Renal cortical epithelial cell (primary cell): Measurements from ENCODE around the gene SGSM2. TPM values are rescaled to one million over a fixed set of nuclear protein-coding genes. Genes with fewer than 3 reads are reported as not detected.

ENCODE experiments used
- DNase-seq: peaks from one replicate; pipeline ENCODE4 v3.0.0-alpha.2; 2011; ENCODE audit warnings: low read depth
- total RNA-seq: library from RNA; depleted of rRNA; stranded (reverse); fragments of >200 nt; gene quantifications from 2 replicates; pipeline ENCODE4 v1.2.3, GENCODE V29; 2014

The SGSM2 gene
- total RNA-seq, 1 donor from 2014 or later: 55.1 TPM

DNA sequence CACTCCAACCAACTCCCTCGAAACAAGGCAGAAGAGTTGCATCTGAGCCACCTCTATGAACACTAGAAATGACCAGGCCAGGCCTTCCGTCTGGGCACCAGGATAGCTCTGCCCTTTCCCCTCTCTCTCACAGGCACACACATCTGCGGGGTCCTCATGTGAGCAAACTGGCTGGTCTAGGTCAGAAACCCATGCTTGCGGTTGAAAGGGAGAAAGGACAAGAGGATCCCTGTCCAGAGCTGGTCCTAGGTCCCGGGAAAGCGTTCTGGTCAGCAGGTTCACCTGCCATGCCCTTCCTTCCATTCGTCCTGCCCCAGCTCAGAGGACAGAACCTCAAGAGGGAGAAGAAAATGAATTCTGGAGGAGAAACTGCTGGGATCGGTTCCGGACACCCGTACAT lies 60.9 kb downstream of the SGSM2 start:
- no peak for DNase-seq

DNA sequence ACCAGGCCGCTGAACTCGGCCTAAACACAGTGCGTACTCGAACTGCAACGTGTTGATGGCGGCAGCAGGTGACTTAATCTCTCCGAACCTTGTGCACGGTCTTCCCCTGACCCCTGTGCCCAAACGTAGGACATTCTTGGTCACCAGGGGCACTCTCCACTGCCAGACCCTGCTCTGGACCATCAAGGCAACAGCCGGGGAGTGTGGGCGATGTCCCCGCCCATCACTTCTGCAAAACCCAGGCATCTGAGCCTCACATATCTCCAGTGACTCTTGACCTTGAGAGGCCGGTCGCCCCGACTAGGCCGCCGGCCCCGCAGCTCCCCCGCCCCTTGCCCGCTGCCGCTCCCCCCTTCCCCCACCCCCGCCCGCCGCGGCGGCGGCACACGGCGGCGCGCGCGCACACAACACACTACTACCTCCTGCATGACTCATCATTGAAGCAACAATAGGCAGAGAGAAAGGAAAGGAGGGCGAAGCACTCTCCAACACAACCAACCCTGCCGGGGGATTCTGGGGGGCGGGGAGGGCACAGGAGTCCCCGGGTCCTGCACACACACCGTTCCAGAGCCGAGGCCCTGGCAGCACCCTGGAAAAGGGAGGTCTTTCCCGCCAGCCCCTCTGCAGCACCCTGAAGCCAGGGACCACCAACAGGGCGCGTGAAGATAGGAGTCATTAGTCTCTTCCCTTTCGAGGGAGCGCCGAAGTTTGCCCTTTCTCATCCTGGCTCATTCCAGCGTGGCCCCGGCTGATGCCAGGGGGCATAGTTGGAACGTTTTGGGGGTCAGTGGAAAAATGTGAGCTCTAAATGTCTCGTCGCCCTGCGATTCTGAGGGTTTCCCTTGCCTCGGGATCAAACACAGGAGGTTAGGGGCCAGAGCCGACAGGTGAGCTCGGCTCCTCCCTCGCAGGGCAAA lies 61.6 kb downstream of the SGSM2 start:
- DNase-seq: peak; percentile 78

DNA sequence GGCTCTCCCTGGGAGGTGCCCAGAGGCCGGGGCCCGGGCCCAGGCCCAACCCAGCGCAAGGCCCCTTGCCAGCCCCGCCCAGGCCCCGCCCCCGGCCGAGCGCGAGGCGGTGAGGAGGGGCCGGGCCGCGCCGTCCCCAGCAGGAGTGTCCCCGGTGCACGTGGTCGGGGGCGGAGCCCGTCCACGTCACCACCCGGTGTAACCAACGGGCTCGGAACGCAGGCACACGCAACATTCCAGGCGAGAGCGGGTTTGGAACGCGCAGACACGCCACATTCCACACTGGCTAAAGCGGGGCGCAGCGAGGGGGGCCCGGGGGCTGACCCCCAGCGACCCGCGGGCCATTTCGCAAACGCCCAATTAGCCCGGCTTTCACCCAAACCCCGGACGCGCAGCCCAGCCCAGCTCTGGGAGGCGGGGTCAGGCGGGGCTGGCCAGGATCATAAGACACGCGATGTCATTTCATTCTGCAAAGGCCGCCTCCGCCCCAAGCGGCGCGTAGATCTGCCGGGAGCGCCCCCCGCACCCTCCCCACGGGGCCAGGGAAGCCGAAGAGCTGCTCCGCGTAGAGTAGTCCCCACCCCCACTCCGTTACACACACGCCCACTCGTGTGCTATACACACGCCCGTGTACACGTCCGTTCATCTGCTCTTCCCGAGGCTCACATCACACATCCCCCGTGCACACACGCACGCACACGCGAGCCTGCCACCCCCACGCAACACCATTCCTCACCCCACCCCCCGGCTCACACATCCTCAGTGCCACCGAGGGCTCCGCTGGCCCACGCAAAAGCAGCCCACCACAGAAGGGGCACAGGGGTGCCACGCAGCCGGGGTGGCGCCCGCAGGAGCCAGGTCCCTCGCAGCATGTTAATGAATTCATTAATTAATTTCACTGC lies 62.5 kb downstream of the SGSM2 start:
- DNase-seq: peak; percentile 84

DNA sequence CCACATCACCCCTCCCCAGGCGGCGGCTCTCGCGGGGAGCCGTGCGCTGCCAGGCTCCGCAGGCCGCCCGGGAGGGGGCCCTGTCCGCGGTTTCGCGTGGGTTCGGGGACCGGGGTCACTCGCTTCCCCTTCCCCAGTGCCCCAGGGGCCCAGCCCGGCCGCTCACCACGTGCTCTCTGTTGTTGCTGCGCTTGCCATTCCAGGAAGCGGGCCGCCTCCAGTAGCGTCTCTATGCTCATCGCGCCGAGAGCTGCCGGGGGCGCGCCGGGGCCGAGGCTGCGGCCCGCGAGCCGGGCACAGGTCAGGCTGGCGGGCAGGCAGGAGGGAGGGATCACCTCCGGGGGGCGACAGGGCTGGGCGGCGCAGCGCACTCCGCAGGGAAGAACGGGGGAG lies 63.2 kb downstream of the SGSM2 start:
- no peak for DNase-seq

DNA sequence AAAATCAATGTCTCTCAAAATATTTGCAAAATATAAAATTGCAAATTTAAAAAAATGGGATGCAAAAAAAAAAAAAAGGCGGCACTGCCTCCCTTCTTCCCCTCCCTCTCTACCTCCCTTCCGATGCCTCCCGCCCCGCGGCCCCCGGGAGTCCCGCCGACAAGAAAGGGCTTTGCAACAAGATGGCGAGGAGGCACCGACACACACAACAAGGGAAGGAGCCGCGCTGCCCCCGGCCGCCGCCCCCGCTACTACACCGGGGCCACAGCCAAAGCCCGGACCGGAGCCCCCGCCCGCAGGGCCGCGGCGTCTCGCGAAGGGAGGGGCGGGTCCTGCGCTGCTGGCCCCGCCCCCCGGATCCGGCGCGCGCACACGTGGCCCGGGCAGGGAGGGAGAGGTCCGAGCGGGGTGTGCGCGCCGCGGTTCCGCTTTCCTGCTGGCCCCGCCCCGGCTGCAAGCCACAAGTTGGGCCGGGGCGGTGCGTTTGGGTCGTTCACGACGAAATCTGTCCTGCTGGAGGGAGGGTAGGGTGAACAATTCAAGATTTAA lies 63.6 kb downstream of the SGSM2 start, which contains the start of gene MNT:
MNT (minus strand) TSS at position 184 of the 549 bp plus-strand sequence. CDS start 348 bp downstream, outside the sequence.
- DNase-seq: peak; percentile 73

DNA sequence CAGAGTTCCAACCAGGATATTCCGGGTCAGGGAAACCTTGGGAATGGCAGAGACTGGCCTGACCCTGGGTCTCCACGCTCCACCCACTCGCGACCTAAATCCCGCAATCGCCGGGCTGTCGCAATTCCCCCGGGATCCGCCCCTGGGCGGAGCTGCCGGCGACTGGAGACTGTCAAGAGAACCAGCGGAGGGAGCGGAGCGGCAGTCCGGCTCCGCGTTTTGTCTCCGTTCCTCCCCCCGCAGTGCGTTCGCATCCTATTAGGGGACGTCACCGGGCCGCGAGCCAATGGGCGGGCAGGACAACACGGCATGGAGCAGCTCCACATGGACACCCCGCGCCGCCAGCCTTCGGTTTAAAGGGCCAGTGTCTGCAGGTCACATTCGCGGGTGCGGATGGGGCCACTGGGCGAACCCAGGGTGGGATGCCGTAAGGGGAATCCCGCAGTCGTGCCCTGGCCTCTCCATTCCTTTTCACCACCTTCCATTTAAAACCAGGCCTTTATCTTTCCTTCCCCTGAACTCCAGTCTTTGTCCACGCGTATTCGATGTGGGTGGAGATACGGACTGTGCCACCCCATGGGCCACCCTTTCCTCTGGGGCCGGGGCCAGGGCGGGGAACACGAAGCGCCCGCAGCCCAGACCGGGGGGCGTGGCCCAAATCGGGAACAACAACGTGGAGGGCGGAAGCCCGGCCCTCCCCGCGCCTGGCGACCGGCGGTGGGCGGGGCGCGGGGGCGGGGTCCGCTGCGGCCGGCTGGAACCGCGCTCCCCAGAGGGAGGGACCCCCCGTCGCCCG lies 64.3 kb downstream of the SGSM2 start:
- DNase-seq: peak; percentile 96

DNA sequence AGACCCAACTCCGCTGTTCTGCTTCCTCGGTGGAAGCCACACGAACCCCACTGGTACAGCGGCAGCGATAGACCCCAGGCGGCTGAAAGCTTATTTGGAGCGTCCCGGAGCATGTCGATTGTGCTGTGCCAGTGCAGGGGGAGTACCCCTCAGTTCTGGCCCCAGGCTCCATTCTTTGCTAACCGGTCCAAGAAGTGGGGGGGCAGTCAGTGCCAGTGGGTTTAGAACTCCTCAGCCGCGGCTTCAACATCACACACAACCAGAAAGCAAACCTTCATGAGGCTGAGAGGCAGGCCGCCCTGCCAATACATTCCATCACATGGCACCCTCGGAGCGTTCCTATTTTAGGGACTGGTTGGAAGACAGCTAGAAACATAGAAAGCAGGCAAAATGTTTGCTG lies 65.2 kb downstream of the SGSM2 start:
- DNase-seq: no peak

DNA sequence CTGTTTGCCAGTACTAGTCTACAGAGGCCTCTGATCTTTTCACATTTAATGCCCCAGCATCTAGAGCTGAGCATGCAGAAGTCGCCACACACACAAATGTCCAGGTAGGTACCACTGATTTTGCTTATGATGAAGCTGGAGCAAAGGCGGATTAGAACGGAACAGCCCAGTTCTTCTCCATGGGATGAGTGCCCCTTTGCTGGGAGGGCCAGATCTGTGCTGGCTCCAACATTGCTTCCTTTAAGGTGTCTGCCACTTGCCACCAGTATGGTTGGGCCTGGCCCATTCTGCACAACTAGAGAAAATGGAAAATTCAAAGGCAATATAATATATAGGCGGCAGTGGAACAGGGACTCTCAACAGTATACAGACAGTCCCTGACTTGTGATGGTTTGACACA lies 65.7 kb downstream of the SGSM2 start:
- no peak for DNase-seq

DNA sequence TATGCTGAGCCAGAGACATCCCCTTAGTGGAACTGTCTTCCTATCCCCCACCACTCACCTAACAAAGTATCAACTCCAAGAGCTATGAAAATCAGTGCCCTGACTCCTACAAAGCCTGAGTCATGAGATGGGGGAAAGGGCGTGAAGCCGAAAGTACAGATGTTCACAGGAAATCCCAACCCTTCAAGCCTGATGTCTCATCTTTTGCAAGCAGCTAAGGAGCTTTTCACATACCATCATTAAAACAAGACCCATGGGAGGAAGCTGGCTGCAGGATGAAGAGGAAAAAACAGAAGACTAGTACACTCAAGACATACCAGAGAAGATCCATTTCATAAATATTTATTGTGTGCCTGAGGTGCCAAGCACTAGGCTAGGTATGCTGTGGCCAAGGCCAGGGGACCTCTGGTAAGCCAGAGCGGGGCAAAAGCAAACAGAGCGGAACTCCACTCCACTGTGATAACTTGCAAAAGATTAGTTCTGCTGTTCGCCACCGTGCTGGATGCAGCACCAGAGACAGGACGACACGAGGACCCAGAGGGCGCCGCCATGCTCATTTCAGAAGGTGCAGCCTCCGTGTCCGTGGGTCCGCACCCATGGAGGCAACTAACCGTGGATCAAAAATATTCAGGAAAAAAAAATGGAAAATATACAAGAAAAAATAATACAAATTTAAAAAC lies 68.1 kb downstream of the SGSM2 start:
- DNase-seq: peak; percentile 81

DNA sequence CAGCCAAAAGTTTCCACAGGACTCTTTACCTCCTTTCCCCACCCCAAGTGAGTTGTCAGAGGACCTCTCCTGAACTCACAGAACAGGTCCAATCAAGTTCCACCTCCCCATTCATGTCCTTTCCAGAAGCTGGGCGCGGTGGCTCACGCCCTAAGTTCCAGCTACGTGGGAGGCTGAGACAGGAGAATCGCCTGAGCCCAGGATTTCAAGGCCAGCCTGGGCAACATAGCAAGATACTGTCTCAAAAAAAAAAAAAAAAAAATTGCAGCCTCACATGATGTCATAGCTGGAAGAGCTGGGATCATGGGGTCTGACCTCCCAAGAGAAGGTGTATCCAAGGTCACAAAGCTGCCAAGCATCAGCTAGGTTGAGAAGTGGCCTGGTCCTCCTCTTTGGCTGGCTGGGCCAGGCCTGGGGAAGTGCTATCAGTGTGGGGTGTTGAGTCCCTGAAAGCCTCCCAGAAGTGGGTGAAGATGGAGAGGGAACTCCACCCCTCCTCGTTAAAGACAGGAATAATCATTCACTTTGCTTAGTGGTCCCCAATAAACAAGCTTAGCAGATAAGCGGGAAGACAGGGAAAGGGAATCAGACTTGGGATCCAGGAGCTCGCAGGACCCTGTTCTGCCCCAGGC lies 69.1 kb downstream of the SGSM2 start:
- DNase-seq: no peak

DNA sequence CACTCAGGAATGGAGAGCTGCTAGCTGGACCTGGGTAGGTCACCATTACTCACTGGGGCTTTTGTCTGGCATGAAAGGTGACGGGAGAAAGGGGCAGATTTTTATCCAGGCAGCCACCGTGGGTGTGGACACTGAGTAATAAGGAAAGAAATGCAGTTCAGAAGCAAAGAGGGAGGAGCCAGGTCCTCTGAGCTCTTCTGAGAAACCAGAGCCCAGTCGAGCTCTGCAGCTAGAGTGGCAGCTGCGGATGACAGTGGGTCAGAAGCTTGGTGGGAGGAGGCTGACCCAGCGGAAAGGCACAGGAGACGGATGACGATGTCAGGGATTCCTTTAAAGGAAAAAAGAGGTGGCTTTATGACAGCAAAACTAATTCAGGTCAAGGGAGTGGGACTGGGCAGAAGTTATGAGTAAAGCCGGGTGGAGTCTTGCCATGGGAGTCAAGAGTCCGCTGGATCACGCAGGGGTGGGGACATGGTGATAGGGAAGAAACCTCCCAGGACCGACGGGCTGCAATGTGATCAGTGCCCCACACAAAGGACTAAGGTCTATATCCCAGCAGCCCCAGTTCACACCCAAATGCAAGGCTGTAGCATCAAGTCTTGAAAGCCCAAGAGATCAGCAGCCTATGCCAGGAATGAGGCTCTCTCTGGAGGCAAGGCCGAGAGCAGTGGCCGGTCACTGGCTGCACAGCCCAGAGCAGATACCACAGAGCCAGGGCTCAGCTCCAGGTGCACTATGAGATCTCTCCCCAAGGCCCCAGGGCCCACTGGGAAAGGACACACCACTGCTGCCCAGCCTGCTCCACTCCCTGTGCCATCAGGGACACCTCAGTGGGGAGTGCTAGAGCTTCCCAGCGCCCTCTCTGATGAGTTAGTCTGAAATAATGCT lies 69.8 kb downstream of the SGSM2 start:
- peak; percentile 94 for DNase-seq

DNA sequence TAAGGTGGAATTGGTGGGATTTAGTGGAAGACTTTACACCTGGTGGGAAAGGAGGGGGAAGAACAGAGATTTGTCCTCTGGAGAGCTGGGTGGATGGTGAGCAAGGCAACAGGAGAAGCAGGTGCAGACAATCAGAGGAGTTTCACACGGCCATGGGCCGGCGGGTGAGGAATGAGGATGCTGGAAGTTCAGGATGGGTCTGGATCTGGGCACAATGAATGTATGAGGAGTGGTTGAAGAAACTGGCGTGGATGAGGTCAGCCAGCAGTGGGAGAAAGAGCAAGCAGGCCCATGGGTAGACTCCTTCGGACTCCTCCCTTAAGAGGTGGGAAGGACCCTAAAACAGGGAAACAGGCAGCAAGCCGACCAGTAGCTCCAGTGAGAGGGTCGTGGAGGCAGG lies 73.7 kb downstream of the SGSM2 start:
- no peak for DNase-seq

DNA sequence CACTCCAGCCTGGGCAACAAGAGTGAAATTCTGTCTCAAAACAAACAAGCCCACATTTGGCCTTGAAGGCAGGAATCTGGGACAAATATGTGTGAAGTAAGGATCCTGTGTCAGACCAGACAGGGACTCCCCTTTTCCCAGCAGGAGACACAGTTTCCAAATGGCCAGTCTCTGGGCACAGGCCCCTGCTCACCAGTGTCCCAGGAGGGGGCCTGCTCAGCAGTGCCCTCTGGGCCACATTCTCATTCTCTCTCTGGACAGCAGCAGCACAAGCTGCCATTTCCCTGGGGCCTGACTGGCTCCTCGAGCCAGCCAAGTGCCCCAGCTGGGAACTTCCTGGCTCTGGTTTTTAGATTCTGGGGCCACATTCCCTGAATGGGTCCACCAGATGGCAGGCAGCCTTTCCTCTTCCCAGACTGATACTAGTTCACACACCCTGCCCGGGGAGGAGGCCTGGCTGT lies 75.3 kb downstream of the SGSM2 start:
- no peak for DNase-seq

DNA sequence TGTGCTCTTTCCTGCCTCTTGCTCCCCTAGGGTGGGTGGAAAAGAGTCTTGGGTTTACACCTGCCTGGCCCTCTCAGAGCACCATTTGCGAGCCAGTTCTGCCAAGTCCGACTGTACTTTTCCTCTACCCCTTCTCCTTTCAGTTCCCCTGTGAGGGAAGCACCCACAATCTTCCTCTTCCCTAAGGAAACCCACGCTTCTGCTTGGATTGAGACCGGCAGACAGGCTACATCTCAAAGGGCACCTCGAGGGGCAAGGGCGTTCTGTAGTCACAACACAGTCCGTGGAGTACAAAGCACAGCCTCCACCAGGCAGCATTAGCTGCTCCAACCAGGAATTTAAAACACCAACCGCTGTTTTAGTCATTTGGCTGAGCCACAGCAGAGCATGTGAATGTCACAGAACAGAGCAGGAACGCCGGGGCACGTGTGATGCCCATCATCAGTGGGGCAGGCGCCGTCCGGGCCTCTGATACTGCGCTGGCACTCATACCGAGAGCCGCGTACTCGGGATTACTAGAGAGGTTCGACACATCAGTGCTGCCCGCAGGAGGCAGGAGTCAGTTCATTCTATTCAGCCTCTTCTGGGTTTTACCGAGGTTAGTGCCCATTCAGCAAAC lies 77.3 kb downstream of the SGSM2 start:
- DNase-seq: no peak

DNA sequence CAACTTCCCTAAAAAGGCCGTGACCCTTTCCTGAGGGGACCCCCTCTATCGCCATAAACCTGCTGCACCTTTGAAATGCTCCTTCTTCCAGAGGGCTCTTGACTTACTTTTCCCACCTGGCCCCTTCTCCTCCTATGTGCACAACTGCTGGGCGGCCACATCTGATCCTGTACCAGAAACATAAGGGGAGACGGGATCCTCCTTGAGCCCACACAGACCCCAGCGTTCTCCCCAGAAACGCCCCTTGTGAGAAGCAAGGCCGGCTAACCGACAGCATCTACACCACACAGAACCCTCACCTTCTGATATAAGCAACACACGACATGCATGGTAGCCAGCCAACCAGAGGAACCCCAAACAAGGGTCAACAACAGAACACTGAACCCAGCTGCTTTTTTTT lies 77.8 kb downstream of the SGSM2 start:
- no peak for DNase-seq

DNA sequence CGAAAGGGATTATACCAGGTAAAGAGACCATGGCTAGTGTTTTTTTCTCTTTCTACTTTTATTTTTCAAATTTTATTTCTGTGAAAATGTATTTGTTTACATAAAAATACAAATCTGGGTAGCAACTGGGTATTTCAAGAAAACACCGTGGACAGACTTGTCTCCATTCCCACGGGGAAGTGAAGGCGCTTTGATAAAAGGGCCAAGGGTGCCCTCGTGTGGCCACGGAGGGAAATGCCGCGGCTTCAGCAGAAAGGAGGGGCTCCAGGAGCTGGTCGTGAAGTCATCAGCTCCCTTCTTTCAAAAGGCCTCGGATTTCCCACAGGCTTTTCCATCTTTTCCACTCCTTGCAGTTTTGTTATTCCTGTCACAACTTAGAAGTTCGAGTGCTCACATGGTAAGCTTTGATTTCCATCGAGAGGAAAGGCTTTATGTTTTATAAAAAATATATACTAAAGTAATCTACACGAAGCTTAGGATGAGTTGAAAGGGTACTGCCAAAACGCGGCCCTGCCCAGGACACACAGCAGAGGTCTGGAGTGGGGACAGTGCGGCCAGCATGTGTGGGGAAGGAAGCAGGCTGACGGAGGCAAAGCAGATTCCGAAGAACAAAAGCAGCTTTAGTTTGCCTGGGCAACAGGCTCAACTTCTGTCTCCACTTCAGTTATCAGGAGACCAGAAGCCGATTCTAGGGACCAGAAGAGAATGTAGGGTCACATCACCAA lies 78.9 kb downstream of the SGSM2 start:
- peak; percentile 73 for DNase-seq

DNA sequence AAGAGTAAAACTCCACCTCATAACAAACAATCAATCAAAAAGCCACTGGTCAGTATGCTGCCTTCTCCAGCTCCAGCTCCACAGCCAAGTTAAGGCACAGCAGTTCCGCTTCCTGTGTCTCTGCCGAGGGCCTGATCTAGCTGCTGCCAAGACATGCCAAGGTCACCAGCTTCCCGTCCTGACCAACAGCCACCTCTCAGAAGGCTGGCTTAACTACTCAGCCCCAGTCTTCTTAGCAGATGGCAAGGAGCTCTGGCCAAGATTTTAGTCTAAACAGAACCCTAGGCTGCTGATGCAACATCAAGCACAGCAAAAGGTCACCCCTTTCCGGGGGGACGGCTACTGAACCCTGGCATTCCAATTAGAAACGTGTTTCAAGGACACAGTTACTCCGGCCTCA lies 81.3 kb downstream of the SGSM2 start:
- DNase-seq: no peak

DNA sequence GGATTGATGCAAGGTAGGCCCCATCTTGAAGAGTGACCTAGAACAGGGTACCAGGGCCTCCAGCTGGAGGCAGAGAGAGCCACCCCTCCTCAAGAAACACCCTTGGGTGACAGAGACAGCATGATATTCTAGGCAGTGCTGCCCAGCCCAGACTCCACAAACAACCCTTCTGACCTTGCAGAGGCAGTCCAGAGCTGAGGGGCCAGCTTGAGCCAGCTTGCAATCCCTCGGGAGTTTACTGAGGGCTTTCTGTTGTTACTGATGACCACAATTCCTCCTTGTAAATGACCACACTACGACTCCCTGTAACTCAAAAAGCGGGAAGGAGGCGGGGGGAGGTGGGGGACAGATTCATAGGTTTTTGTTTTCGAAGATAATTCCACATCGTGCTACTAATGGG lies 82.2 kb downstream of the SGSM2 start:
- no peak for DNase-seq
